Measurements from ENCODE around the gene ST3GAL4.

ST3GAL4 gene

DNA sequence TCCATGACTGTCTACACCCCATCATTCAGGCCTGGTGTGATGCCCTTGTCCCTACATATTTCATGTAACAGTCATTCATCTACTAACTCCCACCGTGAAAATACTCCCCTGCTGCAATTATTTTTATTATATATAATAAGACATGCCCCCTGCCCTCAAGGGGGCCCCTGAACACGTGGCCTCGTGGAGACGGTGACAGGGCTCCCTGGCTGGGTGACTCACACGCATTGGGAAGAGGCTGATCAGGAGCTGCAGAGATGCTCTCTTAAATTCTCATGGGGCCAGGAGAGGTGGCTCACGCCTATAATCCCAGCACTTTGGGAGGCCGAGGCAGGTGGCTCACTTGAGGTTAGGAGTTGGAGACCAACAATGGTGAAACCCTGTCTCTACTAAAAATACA, 88.6 kb downstream of the ST3GAL4 start:
- TF ChIP-seq, protein P1, sequence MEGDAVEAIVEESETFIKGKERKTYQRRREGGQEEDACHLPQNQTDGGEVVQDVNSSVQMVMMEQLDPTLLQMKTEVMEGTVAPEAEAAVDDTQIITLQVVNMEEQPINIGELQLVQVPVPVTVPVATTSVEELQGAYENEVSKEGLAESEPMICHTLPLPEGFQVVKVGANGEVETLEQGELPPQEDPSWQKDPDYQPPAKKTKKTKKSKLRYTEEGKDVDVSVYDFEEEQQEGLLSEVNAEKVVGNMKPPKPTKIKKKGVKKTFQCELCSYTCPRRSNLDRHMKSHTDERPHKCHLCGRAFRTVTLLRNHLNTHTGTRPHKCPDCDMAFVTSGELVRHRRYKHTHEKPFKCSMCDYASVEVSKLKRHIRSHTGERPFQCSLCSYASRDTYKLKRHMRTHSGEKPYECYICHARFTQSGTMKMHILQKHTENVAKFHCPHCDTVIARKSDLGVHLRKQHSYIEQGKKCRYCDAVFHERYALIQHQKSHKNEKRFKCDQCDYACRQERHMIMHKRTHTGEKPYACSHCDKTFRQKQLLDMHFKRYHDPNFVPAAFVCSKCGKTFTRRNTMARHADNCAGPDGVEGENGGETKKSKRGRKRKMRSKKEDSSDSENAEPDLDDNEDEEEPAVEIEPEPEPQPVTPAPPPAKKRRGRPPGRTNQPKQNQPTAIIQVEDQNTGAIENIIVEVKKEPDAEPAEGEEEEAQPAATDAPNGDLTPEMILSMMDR (IDR thresholded peaks at IDR 0.05; ENCODE audit: borderline replicate concordance, control extremely low read depth, extremely low read depth, insufficient read depth, missing control alignments) = no peak
- in situ Hi-C loops (cut with MboI; ENCODE audit: low sequenced_read_pairs, unreplicated experiment) = loop anchor here (25.0 kb wide), 1 partner anchor 893 kb away; no protein-coding TSS in a partner anchor
- no peak for DNase-seq (ENCODE audit: low spot score)

DNA sequence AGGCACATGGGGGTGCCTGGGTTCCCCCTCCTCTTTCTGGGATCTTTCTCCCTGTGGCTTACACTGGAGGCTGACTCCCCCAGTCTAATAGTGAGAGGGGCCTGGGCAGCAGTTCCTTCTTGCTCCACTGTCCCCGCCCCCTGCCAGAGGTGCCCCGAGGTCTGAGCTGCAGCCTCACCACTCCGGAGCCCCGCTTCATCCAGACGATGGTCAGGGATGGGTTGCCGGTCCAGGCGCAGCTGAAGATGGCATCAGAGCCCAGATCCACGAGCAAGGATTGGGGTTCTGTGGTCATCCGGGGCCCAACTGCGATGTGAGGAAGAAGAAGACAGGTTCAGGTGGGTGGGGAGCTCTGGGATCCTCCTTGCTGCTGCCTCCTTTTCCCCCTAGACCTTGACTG, 91.1 kb downstream of the ST3GAL4 start:
- in situ Hi-C loops (cut with MboI; ENCODE audit: low sequenced_read_pairs, unreplicated experiment) = loop anchor here (25.0 kb wide), 1 partner anchor 891 kb away; no protein-coding TSS in a partner anchor
- TF ChIP-seq, protein P1 (IDR thresholded peaks at IDR 0.05; ENCODE audit: borderline replicate concordance, control extremely low read depth, extremely low read depth, insufficient read depth, missing control alignments) = no peak
- DNase-seq (ENCODE audit: low spot score) = no peak

DNA sequence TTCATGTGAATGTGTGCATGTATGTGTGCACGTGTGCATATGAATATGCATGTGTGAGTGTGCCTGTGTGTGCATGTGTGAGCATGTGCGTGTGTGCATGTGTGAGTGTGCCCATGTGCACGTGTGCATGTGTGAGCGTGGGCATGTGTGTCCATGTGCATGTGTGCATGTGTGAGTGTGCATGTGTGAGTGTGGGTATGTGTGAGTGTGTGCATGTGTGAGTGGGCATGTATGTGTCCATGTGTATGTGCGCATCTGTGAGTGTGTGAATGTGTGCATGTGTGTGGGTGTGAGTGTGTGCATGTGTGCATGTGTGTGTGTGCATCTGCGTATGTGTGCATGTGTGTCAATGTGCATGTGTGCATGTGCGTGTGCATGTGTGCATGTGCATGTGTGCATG, 94.7 kb downstream of the ST3GAL4 start:
- in situ Hi-C loops (cut with MboI; ENCODE audit: low sequenced_read_pairs, unreplicated experiment) = no loop called here
- no peak for DNase-seq (ENCODE audit: low spot score)
- TF ChIP-seq, protein P1 (IDR thresholded peaks at IDR 0.05; ENCODE audit: borderline replicate concordance, control extremely low read depth, extremely low read depth, insufficient read depth, missing control alignments) = no peak

DNA sequence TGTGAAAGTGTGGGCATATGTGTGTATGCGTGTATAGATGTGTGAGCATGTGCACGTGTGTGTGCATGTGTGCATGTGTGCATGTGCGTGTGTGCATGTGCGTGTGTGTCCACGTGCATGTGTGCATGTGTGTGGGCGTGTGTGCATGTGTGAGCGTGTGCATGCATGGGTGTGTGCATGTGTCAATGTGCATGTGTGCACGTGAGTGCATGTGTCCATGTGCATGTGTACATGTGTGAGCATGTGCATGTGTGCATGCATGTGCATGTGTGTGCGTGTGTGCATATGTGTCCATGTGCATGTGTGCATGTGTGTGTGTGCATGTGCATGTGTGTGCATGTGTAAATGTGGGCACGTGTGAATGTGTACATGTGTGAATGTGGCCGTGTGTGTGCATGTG, 95.3 kb downstream of the ST3GAL4 start:
- in situ Hi-C loops (cut with MboI; ENCODE audit: low sequenced_read_pairs, unreplicated experiment) = no loop called here
- TF ChIP-seq, protein P1 (IDR thresholded peaks at IDR 0.05; ENCODE audit: borderline replicate concordance, control extremely low read depth, extremely low read depth, insufficient read depth, missing control alignments) = no peak
- no peak for DNase-seq (ENCODE audit: low spot score)

DNA sequence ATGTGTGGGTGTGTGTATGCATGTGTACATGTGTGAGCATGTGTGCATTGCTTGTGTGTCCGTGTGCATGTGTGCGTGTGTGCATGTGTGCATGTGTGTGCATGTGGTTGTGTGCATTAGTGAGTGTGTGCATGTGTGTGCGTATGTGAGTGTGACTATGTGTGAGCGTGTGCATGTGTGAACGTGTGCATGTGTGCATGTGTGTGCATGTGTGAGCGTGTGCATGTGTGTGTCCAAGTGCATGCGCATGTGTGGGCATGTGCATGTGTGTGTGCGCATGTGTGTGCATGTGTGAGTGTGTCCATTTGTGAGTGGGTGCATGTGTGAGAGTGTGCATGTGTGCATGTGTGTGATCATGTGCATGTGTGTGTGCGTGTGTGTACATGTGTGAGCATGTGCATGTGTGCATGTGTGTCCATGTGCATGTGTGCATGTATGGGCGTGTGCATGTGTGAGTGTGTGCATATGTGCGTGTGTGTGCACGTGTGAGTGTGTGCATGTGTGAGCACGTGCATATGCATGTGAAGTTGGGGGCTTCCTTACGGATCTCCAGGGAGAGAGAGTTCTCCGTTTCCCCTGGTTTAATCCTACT, 95.8 kb downstream of the ST3GAL4 start:
- TF ChIP-seq, protein P1 (IDR thresholded peaks at IDR 0.05; ENCODE audit: borderline replicate concordance, control extremely low read depth, extremely low read depth, insufficient read depth, missing control alignments) = no peak
- no peak for DNase-seq (ENCODE audit: low spot score)
- in situ Hi-C loops (cut with MboI; ENCODE audit: low sequenced_read_pairs, unreplicated experiment) = no loop called here

DNA sequence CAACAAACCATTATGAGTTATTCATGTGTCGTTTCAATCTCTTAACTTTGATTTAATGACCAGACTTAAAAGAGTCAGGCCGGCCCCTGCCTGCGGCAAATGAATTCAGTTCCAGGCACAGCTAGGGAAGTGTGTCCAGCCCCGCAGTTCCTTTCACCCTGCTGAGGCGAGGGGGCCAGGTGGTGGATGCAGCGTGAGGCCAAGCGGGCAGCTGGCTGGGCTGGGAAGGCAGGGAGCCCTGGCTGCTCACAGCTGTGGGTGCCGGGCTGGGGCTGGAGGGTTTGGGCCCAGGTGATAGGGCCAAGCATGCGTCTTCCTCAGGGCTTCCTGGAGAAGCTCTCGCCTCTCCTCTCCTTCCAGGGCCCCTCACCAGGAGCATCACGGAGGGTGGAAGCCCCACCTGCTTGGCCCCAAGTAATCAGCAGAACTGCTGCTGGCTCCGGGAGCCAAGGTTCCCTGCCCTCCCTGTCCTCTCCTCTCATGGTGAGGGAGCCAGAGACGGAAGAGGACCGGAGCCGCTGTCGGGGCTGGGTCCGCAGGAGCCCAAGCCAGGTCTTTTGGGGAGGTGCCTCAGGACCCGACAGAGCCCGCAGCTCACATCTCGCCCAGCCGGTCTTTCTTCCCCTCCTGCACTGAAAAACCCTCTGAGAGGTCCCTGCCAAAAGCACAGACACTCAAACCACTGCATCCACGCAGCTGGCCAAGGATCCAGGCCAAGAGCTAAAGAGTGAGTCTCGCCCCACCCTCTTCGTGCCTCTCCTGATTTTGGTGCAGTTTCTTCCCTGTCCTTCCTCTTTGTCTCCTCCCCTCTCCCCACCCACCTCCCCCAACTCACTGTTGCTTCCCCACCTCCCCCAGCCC, 97.0 kb downstream of the ST3GAL4 start:
- DNase-seq (ENCODE audit: low spot score) = no peak
- TF ChIP-seq, protein P1 (IDR thresholded peaks at IDR 0.05; ENCODE audit: borderline replicate concordance, control extremely low read depth, extremely low read depth, insufficient read depth, missing control alignments) = no peak
- in situ Hi-C loops (cut with MboI; ENCODE audit: low sequenced_read_pairs, unreplicated experiment) = no loop called here
